ENCODE measurements around the gene NT5DC2. TPM values are rescaled to one million over a fixed set of nuclear protein-coding genes. Genes with fewer than 3 reads are reported as not detected.

Gene NT5DC2
- total RNA-seq, 2 donors from 2014 or later, result 25.4 to 32.4 TPM

DNA sequence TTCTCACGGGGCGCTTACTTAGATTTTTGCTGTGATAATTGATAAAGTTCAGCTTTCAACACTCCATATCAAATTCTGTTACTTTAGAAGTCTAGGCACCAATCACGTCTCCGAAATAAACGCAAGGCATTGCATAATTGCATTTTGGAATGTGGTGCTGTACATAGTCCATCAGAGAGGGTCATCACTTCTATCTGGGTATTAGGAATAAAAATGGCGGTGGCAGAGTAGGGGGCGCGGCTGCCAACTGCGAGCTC, 2.4 kb upstream of the NT5DC2 start:
- H3K27ac ChIP-seq, result peak overlapping the region in 2 of 4 donors; percentile 54 to 93
- ATAC-seq (no peak), DNase-seq (no peak)
- TF ChIP-seq POLR2A (IDR thresholded peaks at IDR 0.05) (no peak), CTCF (IDR thresholded peaks at IDR 0.05) (no peak)
- no peaks in the 10 kb centered on the region for H3K36me3 ChIP-seq (replicated peaks in 1 of 2; ENCODE audit: insufficient read depth in 1 of 2, low read depth in 2 of 2)
- no peak overlapping the region for H3K4me3 ChIP-seq
- H3K27me3 ChIP-seq, result no peaks in the 10 kb centered on the region
- 4% methylated on average over 9 of the region's 9 CpGs for WGBS, 2 donors
- peaks cover 55% of the 10 kb centered on the region for H3K4me1 ChIP-seq
- H3K9me3 ChIP-seq, result no peaks in the 10 kb centered on the region
- intact Hi-C loops (cut with DNase I), result loop anchor here (10.0 kb wide), 1 partner anchor 81 kb away; the partner anchor contains the start of genes NISCH and TNNC1

DNA sequence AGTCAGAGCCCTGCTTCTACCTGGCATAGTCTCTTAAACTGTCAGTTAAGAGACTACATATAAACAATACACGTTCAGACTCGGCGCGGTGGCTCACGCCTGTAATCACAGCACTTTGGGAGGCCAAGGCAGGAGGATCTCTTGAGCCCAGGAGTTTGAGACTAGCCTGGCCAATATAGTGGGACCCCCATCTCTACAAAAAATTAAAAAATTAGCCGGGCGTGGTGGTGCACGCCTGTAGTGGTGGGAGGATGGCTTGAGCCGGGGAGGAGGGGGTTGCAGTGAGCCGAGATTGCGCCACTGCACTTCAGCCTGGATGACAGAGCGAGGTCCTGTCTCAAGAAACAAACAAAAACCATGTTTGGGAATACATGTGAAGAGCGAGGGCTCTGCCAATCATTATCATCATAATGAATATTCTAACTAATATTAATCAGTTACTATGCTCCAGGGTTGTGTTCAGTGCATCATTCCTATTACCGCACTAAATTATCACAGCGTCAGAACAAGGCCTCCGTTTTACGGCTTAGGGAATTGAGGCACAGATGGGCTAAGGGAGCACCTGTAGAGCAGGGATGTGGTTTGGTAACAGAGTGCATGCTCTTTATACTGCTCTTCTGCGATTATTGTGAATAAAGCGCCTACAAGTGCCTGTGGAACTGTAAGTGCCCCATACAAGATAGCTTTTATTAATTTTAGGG, 1.9 kb upstream of the NT5DC2 start:
- DNase-seq (peak in 1 of 4 donors; percentile 14), ATAC-seq (no peak)
- intact Hi-C loops (cut with DNase I), result loop anchor here (10.0 kb wide), 1 partner anchor 81 kb away; the partner anchor contains the start of genes NISCH and TNNC1
- Histone ChIP-seq H3K27me3 (no peaks in the 10 kb centered on the region), H3K4me1 (peaks cover 55% of the 10 kb centered on the region), H3K27ac (peak overlapping the region in 2 of 4 donors; percentile 54 to 93), H3K36me3 (replicated peaks in 1 of 2; ENCODE audit: insufficient read depth in 1 of 2, low read depth in 2 of 2) (no peaks in the 10 kb centered on the region), H3K4me3 (no peak overlapping the region), H3K9me3 (no peaks in the 10 kb centered on the region)
- 83 to 90% methylated on average over 19 of the region's 19 CpGs for WGBS, 2 donors
- no peak for TF ChIP-seq POLR2A (IDR thresholded peaks at IDR 0.05)
- no peak for TF ChIP-seq CTCF (IDR thresholded peaks at IDR 0.05)

DNA sequence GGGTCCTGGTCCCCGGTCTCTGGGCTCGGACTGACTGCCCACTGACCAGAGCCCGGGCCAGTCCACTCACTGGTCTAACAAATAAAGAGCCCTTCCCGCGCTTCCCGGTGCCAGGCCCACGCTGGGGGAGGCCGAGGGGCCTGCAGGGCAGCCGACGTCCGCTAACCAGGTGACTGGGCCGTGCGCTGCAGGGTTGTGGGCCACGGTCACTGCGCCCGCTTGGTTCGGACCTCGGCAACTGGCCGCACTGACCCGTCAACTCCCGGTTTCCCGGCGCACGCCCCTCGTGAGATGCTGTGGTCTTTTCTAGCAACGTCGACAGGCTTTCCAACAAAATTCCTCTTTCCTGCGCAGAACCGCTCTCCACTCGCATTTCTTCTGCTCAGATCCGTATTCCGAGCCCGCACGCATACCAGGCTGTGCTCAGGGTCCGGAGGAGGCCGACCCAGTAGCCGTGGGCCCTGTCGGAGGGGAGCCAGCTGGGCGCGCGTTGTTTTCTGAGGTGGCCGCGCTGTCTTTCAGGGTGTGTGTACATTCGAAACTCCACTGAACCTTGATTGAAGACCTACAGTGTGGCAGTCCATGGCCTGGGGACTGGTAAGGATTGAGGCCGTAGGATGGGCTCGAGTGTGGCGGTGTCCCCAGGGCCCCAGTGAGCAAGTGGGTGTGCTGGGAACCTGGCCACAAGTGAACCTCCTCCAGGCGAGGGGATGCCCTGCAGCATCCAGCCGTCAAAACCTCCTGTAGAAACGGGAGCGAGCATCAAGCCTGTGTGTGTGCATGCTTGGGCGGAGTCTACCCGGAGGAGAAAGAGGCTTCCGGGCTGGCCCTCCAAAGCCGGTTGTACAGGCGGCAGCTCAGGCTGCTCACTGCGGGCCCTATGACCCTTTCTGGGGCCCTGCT, 875 bp upstream of the NT5DC2 start:
- Histone ChIP-seq H3K36me3 (replicated peaks in 1 of 2; ENCODE audit: insufficient read depth in 1 of 2, low read depth in 2 of 2) (no peaks in the 10 kb centered on the region), H3K27me3 (no peaks in the 10 kb centered on the region), H3K4me1 (peaks cover 47% of the 10 kb centered on the region), H3K27ac (peak overlapping the region in 3 of 4 donors; percentile 31 to 52 (median 46)), H3K4me3 (peak overlapping the region; percentile 13 to 23), H3K9me3 (no peaks in the 10 kb centered on the region)
- 73 to 90% methylated on average over 44 to 57 of the region's 57 CpGs for WGBS, 2 donors
- TF ChIP-seq CTCF (IDR thresholded peaks at IDR 0.05) (no peak), POLR2A (IDR thresholded peaks at IDR 0.05) (no peak)
- DNase-seq, result peak in 1 of 4 donors; percentile 18
- ATAC-seq, result no peak
- intact Hi-C loops (cut with DNase I), result loop anchor here (10.0 kb wide), 1 partner anchor 80 kb away; the partner anchor contains the start of genes NISCH and TNNC1

DNA sequence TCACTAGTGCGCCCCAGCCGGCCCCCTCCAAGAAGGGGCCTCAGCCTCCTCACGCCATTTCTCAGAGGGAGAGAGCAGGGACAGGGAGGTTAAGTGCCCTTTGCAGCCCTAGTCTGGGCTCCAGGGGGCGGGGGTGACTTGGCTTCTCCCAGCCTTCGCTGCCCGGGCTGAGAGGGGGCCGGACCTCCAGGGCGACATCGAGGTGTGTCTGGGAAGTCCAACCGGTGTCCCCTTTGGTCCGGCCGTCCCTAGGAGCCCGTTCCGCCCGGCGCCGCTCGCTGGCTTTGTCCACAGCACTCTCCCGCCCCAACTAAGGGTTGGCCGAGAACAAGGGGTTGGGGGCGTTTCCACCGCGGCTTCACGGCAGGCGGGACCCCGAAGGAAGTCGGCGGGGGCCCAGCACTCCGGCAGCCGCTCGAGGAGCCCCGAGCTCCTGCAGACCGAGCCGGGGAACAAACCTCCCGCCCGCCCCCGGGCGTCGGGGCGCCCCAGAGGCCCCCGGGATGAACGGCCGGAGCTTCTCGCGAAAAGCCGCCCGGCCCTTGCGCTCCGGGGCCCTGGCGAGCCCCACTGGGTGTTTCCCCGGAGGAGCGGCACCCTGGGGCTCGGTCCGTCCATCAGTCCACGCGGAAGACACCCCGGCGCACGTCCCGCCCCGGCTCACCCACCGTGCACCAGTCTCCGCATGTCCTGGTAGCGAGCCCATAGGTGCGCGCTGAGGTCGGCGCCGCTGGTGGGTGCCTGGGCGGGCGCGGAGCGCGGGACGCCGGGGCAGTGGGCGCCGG, 627 bp downstream of the NT5DC2 start:
- TF ChIP-seq POLR2A (IDR thresholded peaks at IDR 0.05), result no peak
- no peak for TF ChIP-seq CTCF (IDR thresholded peaks at IDR 0.05)
- no peaks in the 10 kb centered on the region for H3K36me3 ChIP-seq (replicated peaks in 1 of 2; ENCODE audit: insufficient read depth in 1 of 2, low read depth in 2 of 2)
- no peaks in the 10 kb centered on the region for H3K9me3 ChIP-seq
- no peaks in the 10 kb centered on the region for H3K27me3 ChIP-seq
- H3K4me1 ChIP-seq, result peaks cover 32% of the 10 kb centered on the region
- peak overlapping the region in 1 of 2 donors; percentile 24 for H3K4me3 ChIP-seq
- no peak overlapping the region for H3K27ac ChIP-seq
- 15 to 58% methylated on average over 8 to 67 of the region's 78 CpGs for WGBS, 2 donors
- peak in 1 of 4 donors; percentile 37 for DNase-seq
- intact Hi-C loops (cut with DNase I), result loop anchor here (10.0 kb wide), 1 partner anchor 78 kb away; the partner anchor contains the start of genes NISCH and TNNC1
- ATAC-seq, result no peak
